Pulmonary artery endothelial cell (primary cell): ENCODE data around the gene TAL2. TPM values are rescaled to one million over a fixed set of nuclear protein-coding genes. Genes with fewer than 3 reads are reported as not detected.

ENCODE experiments used
- DNase-seq: peaks from one replicate; pipeline ENCODE4 v3.0.0-alpha.2; 2011; ENCODE audit warnings: low read depth, low spot score
- total RNA-seq: library from RNA; depleted of rRNA; stranded (reverse); fragments of >200 nt; gene quantifications from 2 replicates; pipeline ENCODE4 v1.2.3, GENCODE V29; 2014

TAL2 gene
- total RNA-seq, 1 donor from 2014 or later, result not detected

GRCh38 chr9:105706156-105706555 is 43.9 kb downstream of the TAL2 start:
- DNase-seq, result no peak

DNA sequence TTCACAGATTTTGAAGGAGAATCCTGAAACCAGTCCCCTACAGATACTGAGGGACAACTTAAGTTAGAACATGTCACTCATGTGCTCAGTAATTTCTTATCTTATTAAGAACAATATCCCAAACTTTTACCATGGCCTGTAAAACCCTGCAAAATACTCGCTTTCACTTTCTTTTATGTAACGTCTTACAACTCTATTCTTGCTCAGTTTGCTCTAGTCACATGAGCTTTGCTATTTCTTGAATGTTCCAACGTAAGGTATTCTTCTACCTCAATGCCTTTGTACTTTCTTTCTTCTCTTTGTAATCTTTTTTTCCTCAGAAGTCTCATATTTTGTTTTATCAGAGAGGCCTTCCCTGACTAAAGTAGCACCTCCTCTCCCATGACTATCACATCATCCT is 46.1 kb downstream of the TAL2 start:
- no peak for DNase-seq

- DNase-seq, result no peak
Observed at GRCh38 chr9:105710638-105711037, 48.4 kb downstream of the TAL2 start.

GRCh38 chr9:105711867-105712266 is 49.6 kb downstream of the TAL2 start:
- no peak for DNase-seq

DNA sequence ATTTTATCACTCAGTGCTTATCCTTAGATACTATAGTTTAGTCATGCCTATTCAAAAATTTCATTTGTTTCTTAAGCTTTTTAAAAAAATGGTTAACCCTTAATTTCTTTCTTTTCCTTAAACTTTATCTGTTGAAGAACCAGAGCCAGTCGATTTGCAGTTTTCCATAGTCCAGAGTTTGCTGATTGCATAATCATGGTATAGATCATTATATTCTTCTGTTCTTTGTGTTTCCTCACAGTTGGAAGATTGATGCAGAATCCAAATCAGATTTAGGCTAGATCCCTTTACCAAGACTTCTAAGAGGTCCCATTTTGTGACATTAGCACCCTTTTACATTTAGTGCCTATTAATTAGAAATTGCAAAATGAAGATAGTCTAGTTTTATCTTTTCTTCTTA is 50.0 kb downstream of the TAL2 start:
- no peak for DNase-seq

Other genes starting within 250 kb of the TAL2 start
- 3.4 and 4.3 TPM in 2 replicates for gene FSD1L, start 214.4 kb upstream of the TAL2 start, total RNA-seq
- 15.8 and 21.4 TPM in 2 replicates for gene FKTN, start 104.3 kb upstream of the TAL2 start, total RNA-seq
- gene TMEM38B, start 32.1 kb downstream of the TAL2 start, total RNA-seq, result 6.3 and 12.2 TPM in 2 replicates